Spleen (tissue), 11 donors: ENCODE measurements around the gene RNF41. TPM values are rescaled to one million over a fixed set of nuclear protein-coding genes. Genes with fewer than 3 reads are reported as not detected.

ENCODE experiments used
- DNase-seq: peaks from one replicate; pipeline ENCODE4 v3.0.0-alpha.2; 2020
- H3K27ac ChIP-seq, 8 donors: fragments of 200-600 bp; sonication (generic) in 7 of 8; 1 replicate in 4 of 8; 2 replicates in 4 of 8; pipeline versions ENCODE4 v1.5.0 to v1.8.0; 2016 to 2021; ENCODE audit warnings: inconsistent platforms in 4 of 8, mild to moderate bottlenecking in 4 of 8, moderate library complexity in 1 of 8
- H3K27me3 ChIP-seq, 7 donors: fragments of 200-600 bp; sonication (generic) in 6 of 7; replicated peaks in 1 of 7; 1 replicate in 4 of 7; 2 replicates in 3 of 7; pipeline versions ENCODE4 v1.5.0 to v1.8.0; 2016 to 2021; ENCODE audit warnings: inconsistent platforms in 3 of 7, mild to moderate bottlenecking in 1 of 7
- H3K36me3 ChIP-seq, 6 donors: fragments of 200-600 bp; sonication (generic) in 5 of 6; 1 replicate in 4 of 6; 2 replicates in 2 of 6; pipeline versions ENCODE4 v1.5.0 to v1.8.0; 2016 to 2021; ENCODE audit warnings: inconsistent platforms in 2 of 6
- H3K4me1 ChIP-seq, 6 donors: fragments of 200-600 bp; sonication (generic) in 5 of 6; 1 replicate in 3 of 6; 2 replicates in 3 of 6; pipeline versions ENCODE4 v1.5.0 to v1.8.0; 2016 to 2021; ENCODE audit warnings: inconsistent platforms in 3 of 6
- H3K4me3 ChIP-seq, 8 donors: fragments of 200-600 bp; sonication (generic) in 7 of 8; 1 replicate in 4 of 8; 2 replicates in 4 of 8; pipeline versions ENCODE4 v1.5.0 to v1.8.0; 2016 to 2021; ENCODE audit warnings: inconsistent platforms in 4 of 8, mild to moderate bottlenecking in 4 of 8, moderate library complexity in 2 of 8
- H3K9me3 ChIP-seq, 8 donors: fragments of 200-600 bp; sonication (generic) in 7 of 8; 1 replicate in 4 of 8; 2 replicates in 4 of 8; pipeline versions ENCODE4 v1.5.0 to v1.8.0; 2016 to 2021; ENCODE audit warnings: inconsistent platforms in 4 of 8
- POLR2A ChIP-seq, 3 donors: fragments of 450-650 bp; IDR thresholded peaks; one replicate each; pipeline ENCODE4 v1.5.1; 2017; ENCODE audit warnings: antibody characterized with exemption in 3 of 3, mild to moderate bottlenecking in 1 of 3
- POLR2AphosphoS5 ChIP-seq, 3 donors: sonication (generic); formaldehyde crosslinking; IDR thresholded peaks; one replicate each; pipeline ENCODE4 v1.5.1; 2017; ENCODE audit warnings: antibody characterized with exemption in 3 of 3
- WGBS, 5 donors: extraction: QIAGEN DNeasy Blood & Tissue Kit in 3 of 5; methylation state at CpG; one replicate each; pipeline versions ENCODE4 v1.1.5 to v1.1.7; 2013 to 2018; 5-methylcytosine and 5-hydroxymethylcytosine counted together
- intact Hi-C: fragments of 100-400 bp; cut with DNase I; formaldehyde crosslinking; loops from one replicate; pipeline ENCODE4 v1.15.0; 2023; ENCODE audit warnings: low total_unique reads
- polyA plus RNA-seq, 3 donors: library from polyadenylated mRNA; stranded (reverse); fragments of 200-250 nt; gene quantifications; one replicate each; pipeline ENCODE4 v1.2.1, GENCODE V29; 2013
- total RNA-seq, 7 donors: library from RNA; depleted of rRNA in 3 of 7; stranded (reverse); fragments of >200 nt in 3 of 7; fragmentation: NEBNext Ultra II Directional in 4 of 7; extraction: Animal tissue kit (Norgen Biotek cat#: 25700) in 4 of 7; gene quantifications; one replicate each; pipeline versions ENCODE4 v1.1.0 to v1.2.1, GENCODE V29; 2016 to 2021
- TF ChIP-seq, protein P1 (sequence below), 11 experiments: fragments of 200-600 bp in 7 of 11; fragments of 450-650 bp in 4 of 11; sonication (generic) in 4 of 11; IDR thresholded peaks in 8 of 11; conservative IDR thresholded peaks in 3 of 11; 1 replicate in 7 of 11; 2 replicates in 4 of 11; pipeline versions ENCODE4 v1.4.0 to v1.8.0; 2016 to 2021; ENCODE audit warnings: antibody characterized with exemption in 11 of 11, inconsistent platforms in 4 of 11, mild to moderate bottlenecking in 1 of 11
- donor health status: healthy with polysubstance abuse.
- donor health status: DM: no; HTN: no; CAD: no; lungs with moderate emphysema.
- donor health status: DM: no; HTN: no; CAD: no.
- donor health status: Bipolar disorder and iron deficiency.
- donor health status: healthy.
- donor health status: DM: no; HTN: no; CAD: no.
- donor health status: DM: yes; HTN: yes; CAD: no.

The RNF41 gene
- total and polyA plus RNA-seq, 10 donors: 13.2 to 56.1 (median 45.0) TPM

DNA sequence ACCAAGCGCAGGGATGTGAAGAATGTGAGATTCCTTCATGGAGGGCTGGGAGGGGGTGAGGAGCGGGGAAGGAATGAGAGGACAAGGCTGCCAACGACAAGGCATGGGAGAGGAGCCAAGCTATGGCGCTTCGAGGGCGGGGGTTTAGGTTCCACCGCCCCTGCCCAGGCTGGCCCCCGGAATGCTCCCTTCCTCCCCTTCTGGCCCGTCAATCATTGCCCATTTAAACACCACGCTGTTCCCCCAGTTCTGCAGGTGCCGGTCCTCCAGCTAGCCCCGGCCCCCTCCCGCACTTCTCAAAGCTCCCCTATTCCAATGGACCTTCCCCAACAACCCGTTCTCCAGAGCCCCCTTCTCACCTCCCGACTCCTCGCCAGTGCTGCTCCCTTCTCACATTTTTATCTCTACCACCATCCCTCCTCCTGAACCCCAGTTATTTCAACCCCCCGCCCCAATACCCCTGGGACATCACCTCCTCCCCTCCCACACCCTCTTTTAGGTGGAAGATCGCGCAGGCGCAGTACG lies 428 bp downstream of the RNF41 start:
- Histone ChIP-seq H3K9me3 (no peaks in the 10 kb centered on the region), H3K4me3 (peak overlapping the region; percentile 66 to 86 (median 75)), H3K27me3 (no peaks in the 10 kb centered on the region), H3K27ac (peak overlapping the region; percentile 92 to 97 (median 96)), H3K4me1 (peaks cover 37 to 84% (median 63%) of the 10 kb centered on the region in 6 donors), H3K36me3 (peaks cover 0 to 28% (median 7%) of the 10 kb centered on the region in 6 donors)
- intact Hi-C loops: no loop called here
- DNase-seq: peak; percentile 81
- TF ChIP-seq POLR2AphosphoS5 (IDR thresholded peaks at IDR 0.05): no peak
- TF ChIP-seq POLR2A (IDR thresholded peaks at IDR 0.05): no peak
- TF ChIP-seq, protein P1, sequence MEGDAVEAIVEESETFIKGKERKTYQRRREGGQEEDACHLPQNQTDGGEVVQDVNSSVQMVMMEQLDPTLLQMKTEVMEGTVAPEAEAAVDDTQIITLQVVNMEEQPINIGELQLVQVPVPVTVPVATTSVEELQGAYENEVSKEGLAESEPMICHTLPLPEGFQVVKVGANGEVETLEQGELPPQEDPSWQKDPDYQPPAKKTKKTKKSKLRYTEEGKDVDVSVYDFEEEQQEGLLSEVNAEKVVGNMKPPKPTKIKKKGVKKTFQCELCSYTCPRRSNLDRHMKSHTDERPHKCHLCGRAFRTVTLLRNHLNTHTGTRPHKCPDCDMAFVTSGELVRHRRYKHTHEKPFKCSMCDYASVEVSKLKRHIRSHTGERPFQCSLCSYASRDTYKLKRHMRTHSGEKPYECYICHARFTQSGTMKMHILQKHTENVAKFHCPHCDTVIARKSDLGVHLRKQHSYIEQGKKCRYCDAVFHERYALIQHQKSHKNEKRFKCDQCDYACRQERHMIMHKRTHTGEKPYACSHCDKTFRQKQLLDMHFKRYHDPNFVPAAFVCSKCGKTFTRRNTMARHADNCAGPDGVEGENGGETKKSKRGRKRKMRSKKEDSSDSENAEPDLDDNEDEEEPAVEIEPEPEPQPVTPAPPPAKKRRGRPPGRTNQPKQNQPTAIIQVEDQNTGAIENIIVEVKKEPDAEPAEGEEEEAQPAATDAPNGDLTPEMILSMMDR (IDR thresholded peaks at IDR 0.05 in 8 of 11, conservative IDR thresholded peaks at IDR 0.05 in 3 of 11): no peak
- 0 to 2% (median 1%) methylated on average over 14 to 21 of the region's 21 CpGs for WGBS, 5 donors

DNA sequence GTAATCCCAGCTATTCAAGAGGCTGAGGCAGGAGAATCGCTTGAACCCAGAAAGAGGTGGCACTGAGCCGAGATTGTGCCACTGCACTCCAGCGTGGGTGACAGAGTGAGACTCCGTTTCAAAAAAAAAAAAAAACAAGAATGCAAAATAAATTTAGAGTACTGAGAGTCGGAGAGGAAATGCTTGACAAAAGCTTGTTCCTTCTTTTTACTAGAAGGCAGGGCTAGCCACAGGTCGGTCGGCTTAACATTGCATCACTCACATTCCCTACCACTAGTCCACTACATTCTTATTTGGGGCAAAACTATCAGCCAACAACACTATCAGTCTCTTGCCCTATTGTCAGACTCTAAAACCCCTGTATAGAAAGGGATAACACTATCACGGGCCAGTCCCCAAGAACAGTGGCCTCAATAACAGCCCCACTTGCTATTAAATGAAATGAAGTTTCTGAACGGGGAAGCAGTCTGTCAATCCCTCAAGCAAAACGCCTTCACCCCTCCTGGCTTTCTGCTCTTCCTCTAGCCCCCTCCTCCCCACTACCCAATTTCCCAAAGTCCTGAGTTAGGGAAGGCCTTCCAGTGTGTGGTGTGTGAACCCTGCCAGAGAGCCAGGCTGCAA lies 1.0 kb downstream of the RNF41 start:
- 4 to 10% (median 4%) methylated on average over 10 of the region's 10 CpGs for WGBS, 5 donors

DNA sequence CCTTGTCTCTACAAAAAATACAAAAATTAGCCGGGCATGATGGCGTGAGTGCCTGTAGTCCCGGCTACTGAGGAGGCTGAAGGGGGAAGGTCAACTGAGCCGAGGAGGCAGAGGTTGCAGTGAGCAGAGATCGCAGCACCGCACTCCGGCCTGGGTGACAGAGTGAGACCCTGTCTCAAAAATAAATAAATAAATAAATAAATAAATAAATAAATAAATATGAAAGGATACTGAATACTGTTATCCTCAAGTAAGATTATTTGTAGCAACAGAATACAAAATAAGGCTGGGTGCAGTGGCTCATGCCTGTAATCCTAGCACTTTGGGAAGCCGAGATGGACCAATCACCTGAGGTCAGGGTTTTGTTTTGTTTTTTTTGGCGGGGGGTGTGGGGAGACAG lies 1.9 kb downstream of the RNF41 start:
- TF ChIP-seq, protein P1 (IDR thresholded peaks at IDR 0.05 in 8 of 11, conservative IDR thresholded peaks at IDR 0.05 in 3 of 11): no peak
- TF ChIP-seq POLR2AphosphoS5 (IDR thresholded peaks at IDR 0.05) (no peak), POLR2A (IDR thresholded peaks at IDR 0.05) (no peak)
- Histone ChIP-seq H3K27ac (peak overlapping the region in 7 of 8 donors; percentile 92 to 97 (median 96)), H3K9me3 (no peaks in the 10 kb centered on the region), H3K36me3 (peaks cover 0 to 34% (median 21%) of the 10 kb centered on the region in 6 donors), H3K4me1 (peaks cover 33 to 78% (median 55%) of the 10 kb centered on the region in 6 donors), H3K4me3 (peak overlapping the region in 3 of 8 donors; percentile 76 to 86 (median 79)), H3K27me3 (no peaks in the 10 kb centered on the region)
- 88 to 94% (median 92%) methylated on average over 9 of the region's 9 CpGs for WGBS, 5 donors
- intact Hi-C loops: no loop called here
- no peak for DNase-seq

More for the DNA sequence above, 1.0 kb downstream of the RNF41 start:
- H3K36me3 ChIP-seq: peaks cover 0 to 28% (median 12%) of the 10 kb centered on the region in 6 donors
- no peaks in the 10 kb centered on the region for H3K27me3 ChIP-seq
- no peak for TF ChIP-seq POLR2A (IDR thresholded peaks at IDR 0.05)
- TF ChIP-seq POLR2AphosphoS5 (IDR thresholded peaks at IDR 0.05): peak in 1 of 3 donors; percentile 62
- H3K27ac ChIP-seq: peak overlapping the region; percentile 92 to 97 (median 96)
- no peak for DNase-seq
- H3K4me1 ChIP-seq: peaks cover 37 to 87% (median 63%) of the 10 kb centered on the region in 6 donors
- no peaks in the 10 kb centered on the region for H3K9me3 ChIP-seq
- peak overlapping the region; percentile 66 to 86 (median 75) for H3K4me3 ChIP-seq
- intact Hi-C loops: no loop called here

DNA sequence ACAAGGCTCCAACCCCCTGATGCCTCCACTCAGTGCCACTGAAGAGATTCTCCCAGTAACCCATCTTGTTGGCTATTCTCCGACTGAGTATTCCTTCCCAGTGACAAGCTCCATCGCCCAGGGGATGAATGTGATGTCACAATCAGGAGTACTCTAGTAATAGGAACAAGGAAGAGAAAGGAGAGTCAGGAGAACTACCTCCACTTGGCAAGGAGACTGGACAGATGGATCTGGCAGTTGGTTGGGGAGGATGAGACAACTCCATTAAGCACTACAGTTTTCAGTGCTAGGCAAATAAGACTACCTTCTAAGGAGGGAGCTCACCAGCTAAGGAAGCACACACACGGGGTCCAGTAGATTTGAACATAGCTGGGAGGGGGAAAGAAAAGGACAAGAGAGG lies 5.3 kb downstream of the RNF41 start:
- 83 to 93% (median 89%) methylated on average over 3 of the region's 3 CpGs for WGBS, 5 donors
- H3K4me3 ChIP-seq: no peak overlapping the region
- peaks cover 14 to 52% (median 30%) of the 10 kb centered on the region in 6 donors for H3K4me1 ChIP-seq
- H3K27ac ChIP-seq: no peak overlapping the region
- no peak for DNase-seq
- TF ChIP-seq, protein P1 (IDR thresholded peaks at IDR 0.05 in 8 of 11, conservative IDR thresholded peaks at IDR 0.05 in 3 of 11): no peak
- TF ChIP-seq POLR2A (IDR thresholded peaks at IDR 0.05) (no peak), POLR2AphosphoS5 (IDR thresholded peaks at IDR 0.05) (no peak)
- H3K9me3 ChIP-seq: no peaks in the 10 kb centered on the region
- intact Hi-C loops: no loop called here
- no peaks in the 10 kb centered on the region for H3K27me3 ChIP-seq
- H3K36me3 ChIP-seq: peaks cover 2 to 68% (median 54%) of the 10 kb centered on the region in 6 donors
